Inflammatory macrophage (primary cell): ENCODE measurements around the gene ABCG4.
"Not testable (repeated sequence)": the region's sequence is repeated elsewhere in the genome, so short reads cannot be mapped to it uniquely, and the experiment has no call there.

ENCODE experiments used
- DNase-seq, 2 donors: peaks; one replicate each; pipeline ENCODE4 v3.0.0-alpha.2; 2020 to 2022

Gene ABCG4

GRCh38 chr11:119184399-119184798 is 35.5 kb downstream of the ABCG4 start:
- not testable (repeated sequence) for DNase-seq

- DNase-seq = no peak
Observed at GRCh38 chr11:119185981-119186634, 37.3 kb downstream of the ABCG4 start.

- no peak for DNase-seq
Observed at GRCh38 chr11:119187123-119187892, 38.5 kb downstream of the ABCG4 start.

GRCh38 chr11:119188067-119188466 is 39.2 kb downstream of the ABCG4 start:
- DNase-seq = no peak

GRCh38 chr11:119188887-119189286 is 40.0 kb downstream of the ABCG4 start:
- no peak for DNase-seq

GRCh38 chr11:119189393-119189792 is 40.5 kb downstream of the ABCG4 start:
- DNase-seq = no peak

- DNase-seq = no peak
Observed at GRCh38 chr11:119190531-119190930, 41.7 kb downstream of the ABCG4 start.

- not testable (repeated sequence) for DNase-seq
Observed at GRCh38 chr11:119191265-119191664, 42.4 kb downstream of the ABCG4 start.

- DNase-seq = peak; percentile 70 to 90
Observed at GRCh38 chr11:119192111-119192510, 43.3 kb downstream of the ABCG4 start.

- no peak for DNase-seq
Observed at GRCh38 chr11:119193001-119193400, 44.1 kb downstream of the ABCG4 start.

- DNase-seq = no peak
Observed at GRCh38 chr11:119193626-119194025, 44.8 kb downstream of the ABCG4 start.

GRCh38 chr11:119194811-119195440 is 46.1 kb downstream of the ABCG4 start:
- DNase-seq = peak; percentile 58 to 71

- DNase-seq = peak in 1 of 2 donors; percentile 8
Observed at GRCh38 chr11:119195680-119196079, 46.8 kb downstream of the ABCG4 start.

- peak; percentile 89 to 93 for DNase-seq
Observed at GRCh38 chr11:119196833-119197483, 48.1 kb downstream of the ABCG4 start.

- no peak for DNase-seq
Observed at GRCh38 chr11:119198925-119199324, 50.1 kb downstream of the ABCG4 start.

GRCh38 chr11:119201236-119201635 is 52.4 kb downstream of the ABCG4 start:
- not testable (repeated sequence) for DNase-seq

- no peak for DNase-seq
Observed at GRCh38 chr11:119202554-119202953, 53.7 kb downstream of the ABCG4 start.

GRCh38 chr11:119204066-119204465 is 55.2 kb downstream of the ABCG4 start:
- DNase-seq = no peak

GRCh38 chr11:119205080-119205479 is 56.2 kb downstream of the ABCG4 start:
- DNase-seq = peak; percentile 80 to 89

- peak; percentile 95 for DNase-seq
Observed at GRCh38 chr11:119205574-119206510, 57.0 kb downstream of the ABCG4 start, which contains the start of gene CBL. Gene CBL (plus strand): TSS chr11:119206339. CDS start chr11:119206418, 79 bp downstream.

GRCh38 chr11:119206511-119207414 is 57.9 kb downstream of the ABCG4 start:
- DNase-seq = peak; percentile 59 to 85
